Keratinocyte (primary cell): Measurements from ENCODE around the gene GPR21. TPM values are rescaled to one million over a fixed set of nuclear protein-coding genes. Genes with fewer than 3 reads are reported as not detected.

ENCODE experiments used
- DNase-seq: peaks from one replicate; pipeline ENCODE4 v3.0.0-alpha.2; 2011; ENCODE audit warnings: low read depth, missing footprints, low spot score
- FAIRE-seq: peaks from 2 replicates; lab custom pipeline; 2011; peaks lifted over from hg19 to GRCh38; lab: Jason Lieb, UNC
- H2AFZ ChIP-seq: 2 replicates; pipeline ENCODE4 v1.6.0; 2012; ENCODE audit warnings: low read length, control low read depth, inconsistent platforms; ENCODE audit not compliant: control insufficient read depth
- H3K27ac ChIP-seq: 2 replicates; pipeline ENCODE4 v1.5.1; 2011; ENCODE audit warnings: low read length; ENCODE audit not compliant: control insufficient read depth, insufficient read depth
- H3K27me3 ChIP-seq: 3 replicates; pipeline ENCODE4 v1.6.0; 2011; ENCODE audit warnings: low read length; ENCODE audit not compliant: control insufficient read depth, insufficient read depth; ENCODE audit errors: extremely low read depth
- H3K36me3 ChIP-seq, 2 experiments: 2 replicates in 1 of 2; 3 replicates in 1 of 2; pipeline ENCODE4 v1.5.1; 2011; ENCODE audit warnings: low read length in 2 of 2, mild to moderate bottlenecking in 1 of 2; ENCODE audit not compliant: control insufficient read depth in 2 of 2, insufficient read depth in 2 of 2; ENCODE audit errors: extremely low read depth in 1 of 2
- H3K4me1 ChIP-seq: 3 replicates; pipeline ENCODE4 v1.5.1; 2011; ENCODE audit warnings: low read length; ENCODE audit not compliant: control insufficient read depth, insufficient read depth; ENCODE audit errors: extremely low read depth
- H3K4me2 ChIP-seq: 3 replicates; pipeline ENCODE4 v1.6.0; 2011; ENCODE audit warnings: low read depth, low read length; ENCODE audit not compliant: control insufficient read depth, insufficient read depth; ENCODE audit errors: extremely low read depth
- H3K4me3 ChIP-seq, 3 experiments: fragments of 200-600 bp in 1 of 3; sonication (generic) in 1 of 3; 2 replicates in 2 of 3; 3 replicates in 1 of 3; pipeline ENCODE4 v1.5.1; 2011 to 2016; ENCODE audit warnings: low read length in 3 of 3, mild to moderate bottlenecking in 3 of 3, control low read depth in 2 of 3, inconsistent platforms in 1 of 3, low read depth in 1 of 3, mixed read lengths in 1 of 3, mixed run types in 1 of 3, moderate library complexity in 1 of 3; ENCODE audit not compliant: control insufficient read depth in 2 of 3, insufficient read depth in 2 of 3; ENCODE audit errors: extremely low read depth in 1 of 3
- H3K79me2 ChIP-seq: 2 replicates; pipeline ENCODE4 v1.6.0; 2012; ENCODE audit warnings: low read length; ENCODE audit not compliant: control insufficient read depth, insufficient read depth
- H3K9ac ChIP-seq: 3 replicates; pipeline ENCODE4 v1.6.0; 2011; ENCODE audit warnings: low read length; ENCODE audit not compliant: control insufficient read depth, insufficient read depth; ENCODE audit errors: extremely low read depth
- H3K9me1 ChIP-seq: 3 replicates; pipeline ENCODE4 v1.6.0; 2011; ENCODE audit warnings: low read length; ENCODE audit not compliant: control insufficient read depth, insufficient read depth; ENCODE audit errors: extremely low read depth
- H3K9me3 ChIP-seq: 2 replicates; pipeline ENCODE4 v1.5.1; 2012; ENCODE audit warnings: low read depth, low read length; ENCODE audit not compliant: control insufficient read depth
- H4K20me1 ChIP-seq: 3 replicates; pipeline ENCODE4 v1.6.0; 2011; ENCODE audit warnings: low read length; ENCODE audit not compliant: control insufficient read depth, insufficient read depth; ENCODE audit errors: extremely low read depth
- CTCF ChIP-seq, 3 experiments: IDR thresholded peaks in 1 of 3; conservative IDR thresholded peaks in 1 of 3; optimal IDR thresholded peaks in 1 of 3; 2 replicates in 2 of 3; 3 replicates in 1 of 3; pipeline versions ENCODE3 to v1.5.1; 2011; ENCODE audit warnings: low read length in 3 of 3, mild to moderate bottlenecking in 3 of 3, moderate library complexity in 2 of 3, control low read depth in 1 of 3, inconsistent platforms in 1 of 3; ENCODE audit not compliant: insufficient read depth in 2 of 3; ENCODE audit errors: extremely low read depth in 1 of 3
- EZH2 ChIP-seq: IDR thresholded peaks from one replicate; pipeline ENCODE4 v1.6.1; 2012; ENCODE audit warnings: inconsistent platforms, mild to moderate bottlenecking, low read length, moderate library complexity
- dilution Hi-C: fragments of 300-500 bp; cut with MboI; formaldehyde crosslinking; loops from one replicate; pipeline ENCODE4 v1.7.0; 2020; ENCODE audit warnings: low sequenced_read_pairs; ENCODE audit not compliant: extremely low pct_ligation_motif_present
- polyA plus RNA-seq, 5 experiments: library from polyadenylated mRNA; depleted of rRNA in 3 of 5; stranded (reverse) in 3 of 5; stranded (forward) in 1 of 5; unstranded in 1 of 5; fragments of >200 nt; gene quantifications; 1 replicate in 1 of 5; 2 replicates in 3 of 5; 3 replicates in 1 of 5; pipeline versions ENCODE4 v1.2.1 to v1.2.3, GENCODE V29; 2011 to 2012; ENCODE audit warnings: missing spikeins in 2 of 5, low read depth in 1 of 5, low replicate concordance in 1 of 5

The GPR21 gene
- polyA plus RNA-seq, 1 donor (not counting 4 experiments of a cell fraction or from before 2014, with no cell fraction given) = 0.25 TPM

DNA sequence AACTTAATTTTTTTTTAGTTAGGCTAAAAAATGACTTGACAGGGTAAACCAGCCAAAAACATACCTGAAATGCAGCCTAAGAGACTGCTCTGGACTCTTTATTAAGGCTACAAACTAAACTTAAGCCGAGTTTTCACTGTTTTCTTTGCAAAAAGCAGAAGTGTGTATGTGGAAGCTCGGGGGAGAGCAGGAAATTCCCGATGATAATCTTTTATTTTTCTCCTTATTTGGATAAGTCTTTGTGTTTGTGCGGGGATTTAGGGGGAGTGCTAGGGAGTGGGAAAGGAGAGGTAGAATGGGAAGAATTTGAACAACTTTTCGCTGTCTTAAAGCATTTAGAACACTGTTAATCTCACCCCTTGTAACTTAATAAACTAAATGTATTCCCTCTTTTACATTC lies 30.7 kb upstream of the GPR21 start:
- Histone ChIP-seq H3K4me2 (no peak overlapping the region), H3K9ac (no peak overlapping the region), H3K79me2 (no peaks in the 10 kb centered on the region), H2AFZ (no peak overlapping the region), H3K9me1 (no peaks in the 10 kb centered on the region), H3K4me3 (no peak overlapping the region), H3K4me1 (no peaks in the 10 kb centered on the region), H3K36me3 (peaks cover 2 to 17% of the 10 kb centered on the region in 2 experiments), H4K20me1 (no peaks in the 10 kb centered on the region), H3K27me3 (no peaks in the 10 kb centered on the region), H3K9me3 (no peaks in the 10 kb centered on the region), H3K27ac (no peak overlapping the region)
- no peak for TF ChIP-seq EZH2
- TF ChIP-seq CTCF (optimal IDR thresholded peaks at IDR 0.05 in 1 of 3, IDR thresholded peaks at IDR 0.05 in 1 of 3, conservative IDR thresholded peaks at IDR 0.05 in 1 of 3; ENCODE audit: extremely low read depth in 1 of 3, insufficient read depth in 2 of 3, low read length in 3 of 3) = no peak
- dilution Hi-C loops = no loop called here
- FAIRE-seq = no peak
- DNase-seq = no peak

DNA sequence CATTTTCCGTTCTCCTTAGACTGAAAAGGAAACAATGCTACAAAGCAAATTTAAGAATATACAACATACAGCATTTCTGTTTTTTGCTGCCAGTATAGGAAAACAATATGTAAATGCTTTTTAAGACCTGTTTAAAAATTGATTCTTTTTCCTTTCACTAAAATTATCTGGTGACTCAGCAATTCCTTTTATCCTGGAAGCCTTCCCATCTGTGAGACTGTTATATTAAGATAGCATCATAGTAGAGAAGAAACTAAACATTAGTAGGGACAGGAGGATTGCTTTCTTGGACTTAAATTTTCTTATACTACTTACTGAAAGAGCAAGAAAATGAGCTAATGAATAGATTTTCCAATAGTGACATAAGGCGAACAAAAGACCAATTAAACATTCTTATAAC lies 30.0 kb upstream of the GPR21 start:
- Histone ChIP-seq H3K27ac (no peak overlapping the region), H3K27me3 (no peaks in the 10 kb centered on the region), H3K9me3 (no peaks in the 10 kb centered on the region), H2AFZ (no peak overlapping the region), H3K4me2 (no peak overlapping the region), H3K36me3 (peaks cover 2 to 16% of the 10 kb centered on the region in 2 experiments), H3K9me1 (no peaks in the 10 kb centered on the region), H3K79me2 (no peaks in the 10 kb centered on the region), H3K9ac (no peak overlapping the region), H3K4me3 (no peak overlapping the region), H4K20me1 (no peaks in the 10 kb centered on the region), H3K4me1 (no peaks in the 10 kb centered on the region)
- no peak for TF ChIP-seq CTCF (optimal IDR thresholded peaks at IDR 0.05 in 1 of 3, IDR thresholded peaks at IDR 0.05 in 1 of 3, conservative IDR thresholded peaks at IDR 0.05 in 1 of 3; ENCODE audit: extremely low read depth in 1 of 3, insufficient read depth in 2 of 3, low read length in 3 of 3)
- no peak for TF ChIP-seq EZH2
- DNase-seq = no peak
- FAIRE-seq = no peak
- dilution Hi-C loops = no loop called here
